Middle frontal gyrus (tissue), 1 donor: ENCODE data around the gene XPO6.

Experiments used
- DNase-seq: peaks from one replicate; pipeline ENCODE4 v3.0.0-alpha.2; 2015; ENCODE audit warnings: low spot score; ENCODE audit errors: extremely low spot score

XPO6 gene

DNA sequence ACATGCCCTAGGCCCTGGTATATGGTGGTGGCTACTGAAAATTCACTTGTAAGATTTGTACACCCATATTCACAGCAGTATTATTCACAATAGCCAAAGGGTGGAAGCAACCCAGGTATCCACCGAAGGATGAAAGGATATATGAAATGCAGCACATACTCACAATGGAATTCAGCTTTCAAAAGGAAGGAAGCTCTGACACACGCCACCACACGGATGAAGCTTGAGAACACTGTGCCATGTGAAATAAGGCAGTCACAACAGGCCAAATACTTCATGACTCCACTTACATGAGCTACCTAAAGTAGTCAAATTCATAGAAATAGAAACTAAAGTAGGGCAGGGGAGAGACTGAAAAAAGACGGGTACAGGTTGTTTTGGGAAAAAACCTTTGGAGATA is 2.9 kb downstream of the XPO6 start:
- no peak for DNase-seq

DNA sequence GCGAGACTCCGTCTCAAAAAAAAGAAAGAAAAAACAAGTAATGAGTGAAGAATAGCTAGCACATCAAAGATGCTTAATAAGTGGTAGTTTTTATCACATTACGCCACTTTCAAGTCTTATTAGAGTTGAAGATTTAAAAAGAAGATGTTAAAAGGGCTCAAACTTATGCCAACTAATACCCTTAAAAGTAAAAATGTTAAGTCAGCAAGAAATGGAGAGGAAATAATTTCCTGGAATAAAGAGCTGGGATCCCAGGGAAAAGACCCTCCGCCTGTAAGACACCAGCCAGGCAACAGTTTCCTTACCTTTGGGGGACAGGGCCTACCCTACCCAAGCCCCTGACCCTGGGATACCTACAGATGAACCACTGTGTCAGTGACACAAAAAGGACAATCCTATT is 3.6 kb downstream of the XPO6 start:
- DNase-seq = no peak

DNA sequence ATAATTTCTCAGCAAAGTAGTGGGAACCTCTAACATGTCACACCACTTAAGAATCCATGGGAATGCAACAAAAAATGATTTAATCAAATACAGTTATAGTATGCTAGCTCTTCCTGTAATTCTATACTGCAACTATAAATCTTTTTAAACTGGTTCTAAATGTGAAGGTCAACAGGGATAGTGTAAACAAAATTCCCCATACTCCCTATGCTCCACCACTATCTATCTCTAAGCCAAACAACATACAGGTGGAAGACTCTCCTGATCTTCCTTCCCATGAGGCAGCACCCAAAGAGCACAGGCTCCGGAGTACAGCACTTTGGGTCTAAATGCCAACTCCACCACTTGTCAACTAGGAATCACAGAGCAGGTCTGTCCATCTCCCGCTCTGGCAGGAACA is 4.4 kb downstream of the XPO6 start:
- DNase-seq = no peak

DNA sequence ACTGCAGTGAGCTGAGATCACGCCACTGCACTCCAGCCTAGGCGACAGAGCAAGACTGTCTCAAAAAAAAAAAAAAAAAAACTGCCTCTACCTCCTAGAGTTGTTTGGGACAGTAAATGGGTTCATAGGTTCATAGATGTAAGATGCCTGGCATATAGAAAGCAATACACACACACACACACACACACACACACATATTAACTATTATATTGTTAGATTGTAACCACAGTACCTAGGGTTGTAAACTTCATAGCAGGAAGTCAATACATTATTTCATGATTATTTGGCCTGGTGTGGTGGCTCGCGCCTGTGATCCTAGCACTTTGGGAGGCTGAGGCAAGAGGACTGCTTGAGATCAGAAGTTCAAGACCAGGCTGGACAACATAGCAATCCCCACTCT is 5.8 kb downstream of the XPO6 start:
- DNase-seq = no peak

DNA sequence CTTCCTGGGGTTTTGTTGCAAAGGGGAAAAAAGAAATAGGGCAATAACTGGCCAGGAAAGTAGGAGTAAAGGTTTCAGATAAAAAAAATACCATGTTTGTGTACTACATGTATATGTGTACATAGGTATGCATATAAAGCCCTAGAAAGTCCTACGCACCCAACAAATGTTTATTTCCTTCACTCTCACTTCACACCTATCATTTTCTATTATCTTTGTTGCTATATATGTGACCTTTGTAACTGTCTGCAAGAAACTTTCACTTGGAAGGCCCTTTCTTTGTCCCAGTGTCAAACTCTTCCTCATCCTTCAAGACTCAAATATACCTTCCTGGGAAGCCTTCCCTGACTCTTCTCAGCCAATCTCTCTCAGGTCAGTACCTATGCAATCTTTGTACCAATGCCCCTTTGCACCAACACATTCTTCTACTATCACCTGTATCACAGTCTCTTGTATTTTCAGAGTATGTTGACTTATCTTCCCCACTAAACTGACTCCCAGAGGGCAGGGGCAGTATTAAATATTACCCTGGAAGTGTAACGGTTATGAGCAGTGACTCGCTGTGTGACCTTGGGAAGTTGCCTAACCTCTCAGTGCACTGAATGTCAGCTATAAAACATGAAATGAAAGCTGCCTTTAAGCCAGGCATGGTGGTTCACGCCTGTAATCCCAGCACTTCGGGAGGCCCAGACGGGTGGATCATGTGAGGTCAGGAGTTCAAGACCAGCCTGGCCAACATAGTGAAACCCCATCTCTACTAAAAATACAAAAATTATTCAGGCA is 6.5 kb downstream of the XPO6 start:
- DNase-seq = no peak

DNA sequence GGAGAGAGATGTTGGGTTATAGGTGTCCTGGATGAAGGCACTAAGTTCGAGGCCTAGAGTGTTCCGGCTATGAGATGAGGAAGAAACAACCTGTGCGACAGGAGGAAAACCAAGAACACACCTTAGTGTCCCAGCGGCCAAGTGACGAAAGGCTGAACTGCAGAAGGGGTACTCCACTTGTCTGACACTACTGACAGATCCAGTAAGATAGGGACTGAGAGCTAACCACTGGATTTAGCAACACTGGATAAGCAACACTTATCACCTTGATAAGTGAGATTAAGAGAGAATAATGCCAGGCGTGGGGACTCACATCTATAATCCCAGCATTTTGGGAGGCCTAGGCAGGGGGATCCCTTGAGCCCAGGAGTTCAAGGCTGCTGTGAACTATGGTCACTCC is 7.1 kb downstream of the XPO6 start:
- DNase-seq = no peak

DNA sequence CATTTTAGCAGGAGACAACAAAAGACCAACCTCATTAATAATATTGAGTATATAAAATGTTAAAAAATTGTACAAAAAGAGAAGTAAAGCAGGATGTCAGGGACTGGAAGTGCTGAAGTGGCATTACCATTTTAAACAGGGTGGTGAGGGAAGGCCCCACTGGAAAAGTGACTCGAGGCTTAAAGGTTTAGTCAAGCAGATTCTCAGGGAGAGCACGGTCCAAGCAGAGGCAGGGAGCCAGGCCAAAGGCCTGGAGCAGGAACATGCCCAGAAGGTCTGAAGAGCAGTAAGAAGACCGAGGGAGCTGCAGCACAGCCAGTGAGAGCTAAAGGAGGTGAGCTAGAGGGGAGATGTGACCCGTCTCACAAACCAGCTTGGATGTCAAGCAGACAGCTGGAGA is 7.6 kb downstream of the XPO6 start:
- no peak for DNase-seq

DNA sequence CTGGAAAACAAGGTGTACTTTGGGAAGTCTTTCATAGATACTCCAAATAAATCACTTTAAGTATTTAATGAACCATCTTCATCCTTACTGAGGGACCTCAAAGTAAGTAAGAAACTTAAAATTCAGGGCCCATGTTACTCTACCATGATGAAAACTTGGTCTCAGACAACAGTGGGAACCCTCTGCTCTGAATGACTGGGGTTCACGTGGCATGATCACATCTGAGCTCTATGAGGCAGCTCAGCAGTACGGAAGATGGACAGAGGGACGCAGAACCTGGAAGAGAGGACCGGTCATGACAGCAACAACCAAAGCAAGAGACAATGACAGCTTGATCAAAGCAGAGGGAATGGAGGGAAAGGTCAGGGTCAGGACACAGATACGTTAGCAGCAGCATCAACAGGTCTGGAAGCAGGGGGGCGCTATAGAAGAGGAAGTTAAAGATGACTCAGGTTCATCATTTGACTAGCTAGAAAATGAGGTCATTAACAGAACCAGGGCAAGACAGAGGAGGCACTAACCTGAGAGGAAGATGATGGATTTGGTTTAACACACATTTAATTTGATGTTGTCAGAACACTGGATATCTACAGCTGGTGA is 9.5 kb downstream of the XPO6 start:
- DNase-seq = no peak

DNA sequence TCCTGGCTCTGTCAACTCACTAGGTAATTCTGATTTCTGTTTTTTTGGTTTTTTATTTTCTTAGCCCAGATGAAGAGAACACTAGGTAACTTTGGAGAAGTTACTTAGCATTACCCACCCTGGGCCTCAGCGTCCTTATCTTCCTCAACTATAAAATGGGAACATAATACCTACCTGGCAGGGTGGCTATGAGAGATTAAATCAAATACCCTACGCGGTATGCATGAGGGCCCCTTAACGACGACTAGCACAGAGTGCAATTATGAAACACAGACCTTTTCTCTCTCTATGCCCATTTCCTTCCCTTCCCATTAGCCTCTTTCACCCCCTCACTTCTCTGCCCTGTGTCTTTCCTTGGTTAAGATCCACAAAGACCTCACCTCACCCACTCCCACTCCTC is 11.1 kb downstream of the XPO6 start:
- DNase-seq = no peak

DNA sequence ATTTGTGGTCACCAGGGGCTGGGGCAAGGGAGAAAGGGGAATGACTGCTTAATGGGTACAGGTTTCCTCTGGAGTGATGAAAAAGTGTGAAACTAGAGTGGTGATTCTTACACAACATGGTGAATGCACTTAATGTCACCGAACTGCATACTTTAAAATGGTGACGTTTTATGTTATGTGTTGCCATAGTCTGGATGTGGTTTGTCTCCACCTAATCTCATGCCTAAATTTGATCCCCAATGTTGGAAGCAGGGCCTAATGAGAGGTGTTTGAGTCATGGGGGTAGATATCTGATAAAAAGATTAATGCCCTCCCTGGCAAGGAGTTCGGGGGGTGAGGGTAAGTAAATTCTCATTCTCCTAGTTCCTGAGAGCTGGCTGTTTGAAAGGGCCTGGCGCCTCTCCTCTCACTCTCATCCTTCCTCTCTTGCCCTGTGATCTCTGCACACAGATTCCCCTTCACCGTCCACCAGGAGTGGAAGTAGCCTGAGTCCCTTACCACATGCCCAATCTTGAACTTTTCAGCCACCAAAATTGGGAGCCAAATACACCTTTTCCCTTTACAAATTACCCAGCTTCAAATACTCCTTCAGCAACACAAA is 15.3 kb downstream of the XPO6 start:
- no peak for DNase-seq

DNA sequence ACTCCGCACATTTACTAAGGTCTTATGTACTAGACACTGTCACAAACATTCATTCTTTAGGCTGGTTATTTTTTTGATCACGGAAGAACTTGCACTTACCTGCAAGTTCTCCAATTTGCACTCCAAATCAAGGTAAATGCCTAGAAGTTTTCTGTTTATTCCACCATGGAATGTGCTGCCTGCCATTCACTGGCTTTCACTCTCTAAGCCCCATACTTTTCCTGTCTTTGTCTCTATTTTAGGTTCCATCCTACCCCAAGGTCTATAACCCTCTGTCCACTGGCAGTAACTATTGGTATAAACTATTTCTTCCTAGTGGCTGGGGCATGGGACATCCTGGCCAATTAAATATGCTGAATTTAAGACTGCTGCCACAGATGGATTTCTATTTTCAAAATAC is 15.9 kb downstream of the XPO6 start:
- DNase-seq = no peak

DNA sequence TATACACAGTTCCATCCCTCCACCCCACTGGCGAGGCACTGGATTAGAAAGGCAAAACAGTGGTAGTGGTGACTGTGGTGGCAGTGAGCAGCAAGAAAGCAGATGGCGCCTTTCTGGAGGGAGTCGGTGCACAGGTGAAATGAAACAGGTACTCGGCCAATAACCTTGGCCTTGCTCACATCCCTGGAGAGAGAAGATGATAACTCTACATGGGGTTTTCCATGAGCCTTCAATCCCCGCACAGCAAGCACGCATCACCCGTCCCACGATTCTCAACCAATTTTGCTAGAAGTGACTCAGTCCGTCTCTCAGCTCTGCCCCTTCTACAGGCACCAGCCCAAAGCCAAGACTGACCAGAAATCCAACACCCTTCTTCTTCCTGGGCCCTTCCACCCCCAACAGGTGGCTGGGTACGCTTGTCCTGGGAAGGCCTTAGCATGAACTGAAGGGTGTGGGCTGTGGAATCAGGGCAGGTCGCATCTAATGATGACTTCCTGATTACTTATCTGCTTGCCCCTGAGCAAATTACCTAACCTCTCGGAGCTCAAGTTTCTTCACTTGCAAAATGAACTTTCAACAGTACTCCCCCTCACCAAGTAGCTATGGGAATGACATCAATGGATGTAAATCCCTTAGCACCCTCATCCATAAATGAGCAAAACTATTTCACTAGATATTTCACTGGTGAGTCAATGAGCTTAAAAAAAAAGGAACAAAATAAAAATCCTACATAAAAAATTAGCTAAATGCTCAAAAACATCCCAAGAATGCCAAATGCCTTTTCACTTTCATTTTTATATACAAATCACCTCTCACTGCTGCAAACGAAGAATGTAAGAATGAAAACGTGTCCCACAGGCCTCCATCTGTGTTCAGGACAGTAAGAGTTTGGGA is 18.0 kb downstream of the XPO6 start:
- no peak for DNase-seq

DNA sequence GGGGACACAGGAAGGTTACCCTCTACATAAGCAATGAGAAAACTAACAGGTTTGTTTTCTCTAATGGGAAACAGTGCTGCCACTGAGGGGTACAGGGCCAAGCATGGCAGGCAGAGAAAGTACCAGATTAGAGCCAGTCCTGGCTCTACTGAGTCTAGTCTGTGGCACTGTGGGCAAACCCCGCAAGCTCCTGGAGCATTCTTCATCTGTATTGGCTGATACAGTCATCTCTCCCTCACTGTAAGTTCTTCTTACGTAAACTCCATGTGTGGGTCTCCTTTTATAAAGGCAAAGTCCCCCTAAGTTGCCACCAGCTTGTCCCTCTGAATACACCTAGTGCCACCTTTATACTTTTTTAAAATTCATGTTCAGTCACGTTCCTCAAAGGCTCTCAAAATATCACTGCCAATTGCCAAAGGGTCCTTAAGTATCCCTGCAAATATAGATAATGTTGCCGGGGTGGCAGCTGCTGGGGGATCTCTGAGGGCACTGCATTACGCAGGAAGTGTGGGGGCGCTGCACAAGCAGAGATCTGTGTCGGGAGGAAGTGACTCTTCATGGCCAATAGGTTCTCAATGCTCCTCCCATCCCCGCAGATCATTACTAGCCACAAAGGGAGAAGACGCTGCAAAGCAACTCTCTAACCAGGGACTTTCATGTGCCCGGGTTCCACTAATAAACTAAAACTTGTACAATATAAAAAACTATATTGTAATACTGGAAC is 18.8 kb downstream of the XPO6 start:
- DNase-seq = no peak

DNA sequence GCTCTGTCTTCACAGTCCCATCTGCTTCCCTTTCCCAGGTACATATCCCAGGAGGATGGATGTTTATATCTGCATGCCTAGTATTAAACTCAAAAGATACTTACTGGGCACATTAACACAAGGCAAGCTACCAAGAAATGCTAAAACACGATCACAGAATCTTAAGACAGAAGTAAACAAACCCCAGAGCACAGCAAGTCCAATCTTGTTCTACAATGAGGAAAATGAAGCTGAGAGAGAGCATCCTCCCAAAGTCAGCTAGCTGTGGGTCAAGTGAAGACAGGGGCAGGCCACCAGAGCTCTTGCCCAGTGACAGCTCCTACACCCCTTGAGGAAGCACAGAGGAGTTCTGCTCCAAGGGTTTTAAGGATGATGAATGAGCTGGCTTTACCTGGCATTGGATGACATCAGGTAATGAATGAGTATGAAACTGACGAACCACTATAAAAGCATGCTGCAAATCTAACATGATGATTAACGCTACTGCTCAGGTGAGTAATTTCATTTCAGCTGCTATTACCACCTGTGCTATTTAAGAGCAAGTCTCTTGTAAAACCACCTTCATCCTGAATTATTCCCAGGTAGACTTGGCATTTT is 20.3 kb downstream of the XPO6 start:
- DNase-seq = no peak

DNA sequence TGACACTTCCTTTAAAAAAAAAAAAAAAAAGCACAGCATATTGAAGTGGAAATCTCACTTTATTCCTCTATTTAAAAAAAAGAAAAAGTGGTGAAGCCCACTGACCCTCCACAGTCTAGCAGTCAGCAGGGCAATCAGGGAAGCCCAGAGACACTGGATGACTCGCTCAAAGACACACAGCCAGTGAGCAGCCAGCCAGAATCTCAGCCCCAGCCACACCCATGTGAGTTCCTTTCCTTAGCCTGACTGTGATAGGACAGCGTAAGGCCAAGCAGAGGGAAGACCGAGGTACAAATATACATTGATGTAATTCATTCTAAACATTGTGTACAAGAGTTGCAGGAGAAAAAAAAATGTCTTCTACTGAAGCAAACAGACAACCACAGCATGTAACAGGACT is 22.5 kb downstream of the XPO6 start:
- DNase-seq = no peak

DNA sequence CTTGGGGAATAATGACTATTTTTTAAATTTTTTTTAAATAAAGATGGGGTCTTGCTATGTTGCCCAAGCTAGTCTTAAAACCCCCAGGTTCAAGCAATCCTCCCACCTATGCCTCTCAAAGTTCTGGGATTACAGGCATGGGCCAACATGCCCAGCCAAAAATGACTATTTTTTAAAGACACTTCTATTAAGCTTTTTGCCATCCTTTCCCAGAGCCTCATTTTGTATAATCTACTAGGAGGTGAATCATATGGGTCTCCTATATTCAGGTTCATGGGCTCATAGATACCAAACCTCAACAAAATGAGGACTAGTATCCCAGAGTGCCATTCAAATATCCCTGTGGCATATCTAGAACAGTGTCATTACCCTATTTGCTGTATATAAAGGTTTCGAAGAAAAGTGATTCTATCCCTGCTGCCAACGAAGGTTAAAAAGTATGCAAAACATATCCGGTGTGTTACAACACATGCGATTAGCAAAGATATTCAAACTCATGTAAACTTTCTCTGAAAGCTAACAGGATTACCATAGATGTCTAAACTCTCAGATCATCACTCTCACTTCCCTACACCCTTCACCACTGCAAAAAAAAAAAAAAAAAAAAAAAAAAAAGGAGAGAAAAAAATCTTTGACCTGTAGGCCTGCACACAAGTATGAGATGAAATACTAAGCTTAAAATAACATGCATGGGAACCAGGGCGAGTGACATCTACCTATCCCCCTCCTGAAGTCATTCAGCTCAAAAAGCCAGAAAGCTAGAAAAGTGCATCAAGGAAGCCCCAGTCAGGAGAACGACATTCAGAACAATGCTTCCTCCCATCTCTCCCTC is 23.5 kb downstream of the XPO6 start:
- DNase-seq = no peak

DNA sequence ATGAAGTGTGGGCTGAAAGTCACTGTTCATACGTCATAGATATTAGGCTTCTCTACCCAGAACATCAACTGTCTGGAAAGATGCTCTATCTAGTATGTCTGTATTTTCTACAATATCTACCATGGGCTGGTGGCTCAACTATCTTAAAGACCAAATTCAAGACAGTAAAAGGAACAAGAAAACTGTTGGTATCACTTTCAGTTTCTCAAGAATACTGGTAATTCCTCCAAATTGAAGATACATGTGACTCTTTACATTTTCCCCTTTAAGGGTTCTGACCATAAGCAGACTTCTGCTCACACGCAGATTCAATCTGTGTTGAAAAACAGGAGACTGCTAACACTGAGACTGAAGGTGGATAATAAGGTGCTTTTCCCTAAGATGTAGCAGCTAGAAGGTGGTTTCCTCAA is 24.2 kb downstream of the XPO6 start:
- no peak for DNase-seq

DNA sequence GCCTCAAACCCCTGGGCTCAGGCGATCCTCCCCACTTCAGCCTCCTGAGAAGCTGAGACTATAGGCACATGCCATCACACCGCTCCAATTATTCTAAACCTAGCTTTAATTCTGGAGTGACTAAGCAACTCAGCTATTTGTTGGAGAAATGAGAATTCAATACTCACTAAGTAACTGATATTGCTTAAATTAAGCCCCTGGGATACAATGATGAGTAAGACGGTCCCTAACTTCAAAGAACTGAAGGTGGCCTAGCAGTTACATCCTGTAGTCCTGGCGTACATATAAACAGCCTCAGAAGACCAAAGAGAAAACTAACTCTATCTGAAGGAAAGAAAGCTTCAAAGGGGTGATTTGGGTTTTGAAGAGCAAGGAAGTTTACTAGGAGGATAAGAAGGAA is 25.0 kb downstream of the XPO6 start:
- DNase-seq = no peak

DNA sequence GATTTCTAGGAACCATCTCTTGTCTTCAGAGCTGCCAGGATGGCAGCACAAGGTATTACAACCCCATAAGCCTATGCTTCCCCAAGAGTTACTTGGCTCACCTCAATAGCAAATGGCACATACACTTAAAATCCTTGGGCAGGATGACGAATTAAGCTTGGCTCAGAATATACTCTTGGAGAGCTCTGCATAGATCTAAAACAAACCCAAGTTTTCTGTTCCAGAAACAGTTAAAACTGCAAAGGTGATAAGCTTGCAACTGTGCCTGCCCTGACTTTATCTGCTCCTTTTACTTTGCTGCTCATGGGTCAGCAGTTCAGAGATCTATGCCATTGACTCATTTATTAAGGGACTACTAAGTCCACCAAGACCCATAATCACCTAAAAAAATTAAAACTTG is 26.1 kb downstream of the XPO6 start:
- DNase-seq = no peak

DNA sequence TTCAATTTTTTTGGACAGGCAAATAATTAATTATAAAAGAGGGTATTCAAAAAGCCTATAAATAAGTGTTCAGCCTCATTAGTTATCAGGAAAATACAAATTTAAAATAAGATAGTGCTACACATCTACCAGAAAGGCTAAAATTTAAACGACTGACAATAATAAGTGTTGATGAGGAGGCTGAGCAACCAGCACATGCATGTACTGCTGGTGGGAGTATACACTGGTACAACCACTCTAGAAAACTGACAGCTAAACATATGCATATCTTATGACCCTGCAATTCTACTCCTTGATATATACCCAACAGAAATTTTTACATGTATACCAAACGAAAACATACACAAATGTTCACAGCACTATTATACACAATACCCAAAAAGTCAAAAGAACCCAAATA is 27.1 kb downstream of the XPO6 start:
- DNase-seq = no peak
